Mammary epithelial cell (primary cell): ENCODE results near the gene TRIM46.

Source experiments
- EZH2 ChIP-seq: IDR thresholded peaks from 2 replicates; pipeline ENCODE4 v1.6.1; 2012; ENCODE audit warnings: low read length, inconsistent platforms, borderline replicate concordance
- TF ChIP-seq, protein P1 (sequence below), 2 donors: IDR thresholded peaks in 1 of 2; conservative IDR thresholded peaks in 1 of 2; 2 replicates each; pipeline ENCODE4 v1.5.1; 2011 to 2012; ENCODE audit warnings: inconsistent platforms in 2 of 2, low read length in 2 of 2, mild to moderate bottlenecking in 2 of 2, control low read depth in 1 of 2, low read depth in 1 of 2; ENCODE audit not compliant: insufficient read depth in 1 of 2; ENCODE audit errors: extremely low read depth in 1 of 2

DNA sequence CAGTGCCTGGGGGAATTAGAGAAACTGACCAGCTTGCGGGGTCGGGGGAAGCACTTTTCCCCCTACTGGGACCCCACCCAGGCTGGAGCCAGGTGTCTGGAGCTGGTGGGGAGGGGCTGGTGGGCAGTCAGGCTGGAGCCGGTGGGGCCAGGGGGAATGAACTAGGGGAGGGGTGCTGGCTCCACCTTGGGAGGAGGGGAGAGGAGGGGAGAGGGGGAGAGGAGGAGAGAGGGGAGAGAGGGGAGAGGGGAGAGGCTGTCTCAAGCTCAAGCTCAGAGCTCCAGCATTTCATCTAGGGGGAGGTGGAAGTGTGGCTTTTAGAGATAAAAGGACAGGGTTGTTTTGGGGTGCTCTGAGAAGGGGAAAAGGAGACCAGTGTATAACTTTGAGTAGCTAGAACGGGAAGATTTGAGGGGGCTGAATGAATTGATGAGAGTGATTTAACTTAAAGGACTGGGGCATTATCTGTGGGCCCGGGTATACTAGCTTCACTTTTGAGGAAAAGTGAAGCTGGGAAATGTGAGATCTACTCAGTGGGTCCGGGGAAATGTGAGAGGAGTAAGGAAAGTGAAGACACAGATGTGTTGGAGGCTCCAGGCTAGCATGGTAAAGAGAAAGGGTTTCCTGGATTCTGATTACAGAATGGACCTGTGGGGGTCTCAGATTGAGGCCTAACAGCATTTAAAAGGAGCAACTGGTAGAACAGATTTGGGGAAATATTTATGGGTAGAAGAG is 43.2 kb upstream of the TRIM46 start:
- TF ChIP-seq, protein P1, sequence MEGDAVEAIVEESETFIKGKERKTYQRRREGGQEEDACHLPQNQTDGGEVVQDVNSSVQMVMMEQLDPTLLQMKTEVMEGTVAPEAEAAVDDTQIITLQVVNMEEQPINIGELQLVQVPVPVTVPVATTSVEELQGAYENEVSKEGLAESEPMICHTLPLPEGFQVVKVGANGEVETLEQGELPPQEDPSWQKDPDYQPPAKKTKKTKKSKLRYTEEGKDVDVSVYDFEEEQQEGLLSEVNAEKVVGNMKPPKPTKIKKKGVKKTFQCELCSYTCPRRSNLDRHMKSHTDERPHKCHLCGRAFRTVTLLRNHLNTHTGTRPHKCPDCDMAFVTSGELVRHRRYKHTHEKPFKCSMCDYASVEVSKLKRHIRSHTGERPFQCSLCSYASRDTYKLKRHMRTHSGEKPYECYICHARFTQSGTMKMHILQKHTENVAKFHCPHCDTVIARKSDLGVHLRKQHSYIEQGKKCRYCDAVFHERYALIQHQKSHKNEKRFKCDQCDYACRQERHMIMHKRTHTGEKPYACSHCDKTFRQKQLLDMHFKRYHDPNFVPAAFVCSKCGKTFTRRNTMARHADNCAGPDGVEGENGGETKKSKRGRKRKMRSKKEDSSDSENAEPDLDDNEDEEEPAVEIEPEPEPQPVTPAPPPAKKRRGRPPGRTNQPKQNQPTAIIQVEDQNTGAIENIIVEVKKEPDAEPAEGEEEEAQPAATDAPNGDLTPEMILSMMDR (conservative IDR thresholded peaks at IDR 0.05 in 1 of 2, IDR thresholded peaks at IDR 0.05 in 1 of 2; ENCODE audit: extremely low read depth in 1 of 2, insufficient read depth in 1 of 2, low read depth in 1 of 2, low read length in 2 of 2), result no peak
- TF ChIP-seq EZH2, result no peak
